Lung microvascular endothelial cell (primary cell): ENCODE data around the gene KCTD10. TPM values are rescaled to one million over a fixed set of nuclear protein-coding genes. Genes with fewer than 3 reads are reported as not detected.

Experiments
- DNase-seq, 2 donors: peaks; one replicate each; pipeline versions ENCODE4 v3.0.0 to v3.0.0-alpha.2; 2010; ENCODE audit warnings: low read depth in 2 of 2
- total RNA-seq: library from RNA; depleted of rRNA; stranded (reverse); fragments of >200 nt; gene quantifications from 2 replicates; pipeline ENCODE4 v1.2.1, GENCODE V29; 2014

KCTD10 gene
- 65.7 and 73.0 TPM in 2 replicates for total RNA-seq

- peak; percentile 93 to 96 for DNase-seq
Measured at GRCh38 chr12:109477185-109477962, at the start of gene KCTD10, which contains the start of gene UBE3B. Gene KCTD10, minus strand, starts transcription at chr12:109477300. Its CDS starts 38 bp downstream, at chr12:109477262. Gene UBE3B, plus strand, starts transcription at chr12:109477634. Its CDS starts 5,918 bp downstream, at chr12:109483552.

- DNase-seq = no peak
Measured at GRCh38 chr12:109525279-109525585, 48.1 kb upstream of the KCTD10 start.

GRCh38 chr12:109524466-109525278 lies 47.6 kb upstream of the KCTD10 start:
- DNase-seq = no peak

GRCh38 chr12:109523504-109523903 lies 46.4 kb upstream of the KCTD10 start:
- DNase-seq = no peak

GRCh38 chr12:109523071-109523470 lies 46.0 kb upstream of the KCTD10 start:
- DNase-seq = peak in 1 of 2 donors; percentile 45

GRCh38 chr12:109521831-109522230 lies 44.7 kb upstream of the KCTD10 start:
- no peak for DNase-seq

- DNase-seq = peak in 1 of 2 donors; percentile 13
Measured at GRCh38 chr12:109519787-109520186, 42.7 kb upstream of the KCTD10 start.

GRCh38 chr12:109518820-109519665 lies 41.9 kb upstream of the KCTD10 start:
- peak; percentile 79 to 94 for DNase-seq

GRCh38 chr12:109517619-109518018 lies 40.5 kb upstream of the KCTD10 start:
- no peak for DNase-seq

GRCh38 chr12:109513977-109514376 lies 36.9 kb upstream of the KCTD10 start:
- no peak for DNase-seq

- no peak for DNase-seq
Measured at GRCh38 chr12:109513051-109513450, 36.0 kb upstream of the KCTD10 start.

GRCh38 chr12:109512608-109513007 lies 35.5 kb upstream of the KCTD10 start:
- DNase-seq = no peak

- no peak for DNase-seq
Measured at GRCh38 chr12:109510196-109510595, 33.1 kb upstream of the KCTD10 start.

- no peak for DNase-seq
Measured at GRCh38 chr12:109504068-109504467, 27.0 kb upstream of the KCTD10 start.

- DNase-seq = no peak
Measured at GRCh38 chr12:109503611-109504010, 26.5 kb upstream of the KCTD10 start.

- DNase-seq = no peak
Measured at GRCh38 chr12:109502332-109502731, 25.2 kb upstream of the KCTD10 start.

- no peak for DNase-seq
Measured at GRCh38 chr12:109501299-109501698, 24.2 kb upstream of the KCTD10 start.

- DNase-seq = no peak
Measured at GRCh38 chr12:109500406-109501185, 23.5 kb upstream of the KCTD10 start.

- peak in 1 of 2 donors; percentile 40 for DNase-seq
Measured at GRCh38 chr12:109497675-109498074, 20.6 kb upstream of the KCTD10 start.

- DNase-seq = no peak
Measured at GRCh38 chr12:109496306-109496705, 19.2 kb upstream of the KCTD10 start.

GRCh38 chr12:109495012-109495411 lies 17.9 kb upstream of the KCTD10 start:
- DNase-seq = no peak
